ENCODE results near the gene SELENOV.

The SELENOV gene

GRCh38 chr19:39514840-39515550 lies at the start of gene SELENOV:
Gene SELENOV, plus strand, starts transcription at chr19:39515139. Its CDS starts 74 bp downstream, at chr19:39515213.
- DNase-seq (ENCODE audit: low read depth) = no peak
- H3K4me3 ChIP-seq (ENCODE audit: low read depth, low read length) = no peak within 1 kb of the TSS
- TF ChIP-seq CTCF (IDR thresholded peaks at IDR 0.05; ENCODE audit: insufficient read depth, low read depth, low read length, missing control alignments) = no peak

GRCh38 chr19:39465956-39466747 lies 48.8 kb upstream of the SELENOV start:
- DNase-seq (ENCODE audit: low read depth) = no peak
- no peak for TF ChIP-seq CTCF (IDR thresholded peaks at IDR 0.05; ENCODE audit: insufficient read depth, low read depth, low read length, missing control alignments)

GRCh38 chr19:39467941-39468340 lies 47.0 kb upstream of the SELENOV start:
- no peak overlapping the region for H3K4me3 ChIP-seq (ENCODE audit: low read depth, low read length)
- DNase-seq (ENCODE audit: low read depth) = no peak
- TF ChIP-seq CTCF (IDR thresholded peaks at IDR 0.05; ENCODE audit: insufficient read depth, low read depth, low read length, missing control alignments) = no peak

More at GRCh38 chr19:39465956-39466747, 48.8 kb upstream of the SELENOV start:
- no peak overlapping the region for H3K4me3 ChIP-seq (ENCODE audit: low read depth, low read length)

- no peak for DNase-seq (ENCODE audit: low read depth)
Measured at GRCh38 chr19:39469036-39469435, 45.9 kb upstream of the SELENOV start.

GRCh38 chr19:39469567-39469966 lies 45.4 kb upstream of the SELENOV start:
- TF ChIP-seq CTCF (IDR thresholded peaks at IDR 0.05; ENCODE audit: insufficient read depth, low read depth, low read length, missing control alignments) = no peak

More at GRCh38 chr19:39469036-39469435, 45.9 kb upstream of the SELENOV start:
- no peak for TF ChIP-seq CTCF (IDR thresholded peaks at IDR 0.05; ENCODE audit: insufficient read depth, low read depth, low read length, missing control alignments)
- H3K4me3 ChIP-seq (ENCODE audit: low read depth, low read length) = no peak overlapping the region

GRCh38 chr19:39470724-39471339 lies 44.1 kb upstream of the SELENOV start:
- no peak for DNase-seq (ENCODE audit: low read depth)
- TF ChIP-seq CTCF (IDR thresholded peaks at IDR 0.05; ENCODE audit: insufficient read depth, low read depth, low read length, missing control alignments) = no peak
- H3K4me3 ChIP-seq (ENCODE audit: low read depth, low read length) = no peak overlapping the region

More at GRCh38 chr19:39469567-39469966, 45.4 kb upstream of the SELENOV start:
- no peak overlapping the region for H3K4me3 ChIP-seq (ENCODE audit: low read depth, low read length)
- no peak for DNase-seq (ENCODE audit: low read depth)
